Activated CD8-positive, alpha-beta T cell treated with anti-CD3 and anti-CD28 coated beads for 36 hours (primary cell): ENCODE measurements around the gene RFX1. TPM values are rescaled to one million over a fixed set of nuclear protein-coding genes. Genes with fewer than 3 reads are reported as not detected.
A peak's percentile ranks its signal among the peaks of the same experiment; 100 is the strongest.
"Not testable (repeated sequence)": the region's sequence is repeated elsewhere in the genome, so short reads cannot be mapped to it uniquely, and the experiment has no call there.

ENCODE experiments used
- ATAC-seq: fragments of 200-7000 bp; cut with Tn5 transposase; one replicate; pipeline ENCODE4 v1.10.0; 2021; ENCODE audit warnings: mild to moderate bottlenecking, moderate library complexity
- CTCF ChIA-PET: fragments of 350-600 bp; sonication (Branson Sonifier 250); formaldehyde crosslinking; loops from one replicate; lab custom pipeline; 2021; ENCODE audit warnings: antibody characterized with exemption; lab: Charles Lee
- POLR2A ChIA-PET: fragments of 350-600 bp; sonication (Branson Sonifier 250); formaldehyde crosslinking; loops from one replicate; lab custom pipeline; 2021; ENCODE audit warnings: antibody characterized with exemption; lab: Charles Lee
- DNase-seq: peaks from one replicate; pipeline ENCODE4 v3.0.0-alpha.2; 2020
- H3K27ac Mint-ChIP-seq: one replicate; pipeline ENCODE4 v1.8.0; 2021; ENCODE audit warnings: mild to moderate bottlenecking, mixed read lengths
- H3K27me3 Mint-ChIP-seq: one replicate; pipeline ENCODE4 v1.8.0; 2021; ENCODE audit warnings: mixed read lengths
- H3K36me3 Mint-ChIP-seq: one replicate; pipeline ENCODE4 v1.8.0; 2021; ENCODE audit warnings: low read depth, mixed read lengths
- H3K4me1 Mint-ChIP-seq: one replicate; pipeline ENCODE4 v1.8.0; 2021; ENCODE audit warnings: low read depth, mixed read lengths
- H3K4me3 Mint-ChIP-seq: one replicate; pipeline ENCODE4 v1.8.0; 2021; ENCODE audit warnings: mild to moderate bottlenecking, moderate library complexity, mixed read lengths
- H3K9me3 Mint-ChIP-seq: one replicate; pipeline ENCODE4 v1.8.0; 2021; ENCODE audit warnings: mixed read lengths
- intact Hi-C: fragments of 100-400 bp; cut with micrococcal nuclease; formaldehyde crosslinking; loops from one replicate; pipeline ENCODE4 v1.10.0; 2022
- total RNA-seq, 2 experiments: library from RNA; stranded (reverse); gene quantifications; one replicate each; pipeline ENCODE4 v1.2.3, GENCODE V29; 2021
- TF ChIP-seq, protein P1 (sequence below): fragments of 200-600 bp; IDR thresholded peaks from one replicate; pipeline ENCODE4 v1.8.0; 2022; ENCODE audit warnings: antibody characterized with exemption, mild to moderate bottlenecking

RFX1 gene
- total RNA-seq, 2 experiments from 2014 or later, result 13.3 to 14.1 TPM

DNA sequence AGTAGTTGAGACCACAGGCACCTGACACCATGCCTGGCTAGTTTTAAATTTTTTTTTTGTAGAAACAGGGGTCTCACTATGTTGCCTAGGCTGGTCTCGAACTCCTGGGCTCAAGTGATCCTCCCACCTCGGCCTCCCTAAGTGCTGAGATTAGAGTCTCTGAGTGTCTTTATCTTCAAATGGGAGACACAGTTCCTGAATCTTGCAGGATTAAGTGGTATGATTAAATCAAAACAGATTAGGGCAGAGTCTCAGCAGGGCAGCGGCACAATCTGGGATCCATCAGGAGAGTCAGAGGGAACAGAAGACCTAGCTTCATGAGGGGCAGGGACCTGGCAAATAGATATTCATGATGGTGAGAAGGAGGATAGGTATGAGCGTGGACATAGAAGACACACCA lies 22.8 kb upstream of the RFX1 start:
- intact Hi-C loops, result no loop called here
- Mint-ChIP-seq H3K4me3 (no peak overlapping the region), H3K36me3 (peaks cover 7% of the 10 kb centered on the region), H3K27me3 (no peaks in the 10 kb centered on the region), H3K27ac (no peak overlapping the region), H3K9me3 (no peaks in the 10 kb centered on the region), H3K4me1 (peaks cover 13% of the 10 kb centered on the region)
- POLR2A ChIA-PET, result no interaction called here
- no peak for ATAC-seq
- TF ChIP-seq, protein P1, sequence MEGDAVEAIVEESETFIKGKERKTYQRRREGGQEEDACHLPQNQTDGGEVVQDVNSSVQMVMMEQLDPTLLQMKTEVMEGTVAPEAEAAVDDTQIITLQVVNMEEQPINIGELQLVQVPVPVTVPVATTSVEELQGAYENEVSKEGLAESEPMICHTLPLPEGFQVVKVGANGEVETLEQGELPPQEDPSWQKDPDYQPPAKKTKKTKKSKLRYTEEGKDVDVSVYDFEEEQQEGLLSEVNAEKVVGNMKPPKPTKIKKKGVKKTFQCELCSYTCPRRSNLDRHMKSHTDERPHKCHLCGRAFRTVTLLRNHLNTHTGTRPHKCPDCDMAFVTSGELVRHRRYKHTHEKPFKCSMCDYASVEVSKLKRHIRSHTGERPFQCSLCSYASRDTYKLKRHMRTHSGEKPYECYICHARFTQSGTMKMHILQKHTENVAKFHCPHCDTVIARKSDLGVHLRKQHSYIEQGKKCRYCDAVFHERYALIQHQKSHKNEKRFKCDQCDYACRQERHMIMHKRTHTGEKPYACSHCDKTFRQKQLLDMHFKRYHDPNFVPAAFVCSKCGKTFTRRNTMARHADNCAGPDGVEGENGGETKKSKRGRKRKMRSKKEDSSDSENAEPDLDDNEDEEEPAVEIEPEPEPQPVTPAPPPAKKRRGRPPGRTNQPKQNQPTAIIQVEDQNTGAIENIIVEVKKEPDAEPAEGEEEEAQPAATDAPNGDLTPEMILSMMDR, result no peak
- no peak for DNase-seq
- CTCF ChIA-PET, result interaction anchor here (0.8 to 1.5 kb wide), 4 partner anchors 14 to 108 kb away, joined by 3 to 6 read pairs (median 4); partner anchors contain the start of gene ASF1B

- intact Hi-C loops, result no loop called here
- TF ChIP-seq, protein P1, result no peak
- Mint-ChIP-seq H3K4me1 (peaks cover 16% of the 10 kb centered on the region), H3K9me3 (no peaks in the 10 kb centered on the region), H3K4me3 (no peak within 1 kb of the TSS), H3K36me3 (peaks cover 5% of the 10 kb centered on the region), H3K27me3 (no peaks in the 10 kb centered on the region), H3K27ac (no peak within 1 kb of the TSS)
- DNase-seq, result no peak
- CTCF ChIA-PET, result interaction anchor here (1.3 to 1.5 kb wide), 2 partner anchors 15 to 87 kb away, joined by 3 to 6 read pairs; no protein-coding TSS in a partner anchor
- ATAC-seq, result no peak
- POLR2A ChIA-PET, result no interaction called here
Observed at GRCh38 chr19:14027856-14028450, 21.8 kb upstream of the RFX1 start, which contains the start of gene RLN3. TSS of gene RLN3 (plus strand) at chr19:14028148. CDS start at chr19:14028205, 57 bp downstream.

- DNase-seq, ATAC-seq, H3K4me3 Mint-ChIP-seq, H3K27me3 Mint-ChIP-seq, intact Hi-C loops, H3K27ac Mint-ChIP-seq, H3K9me3 Mint-ChIP-seq, H3K36me3 Mint-ChIP-seq: not testable (repeated sequence)
- ChIA-PET CTCF (interaction anchor here (0.7 to 1.7 kb wide), 3 partner anchors 21 to 49 kb away, joined by 3 to 5 read pairs (median 4); no protein-coding TSS in a partner anchor), POLR2A (interaction anchor here (1.0 kb wide), 1 partner anchor 22 kb away, joined by 3 read pairs; no protein-coding TSS in a partner anchor)
- peaks cover 12% of the 10 kb centered on the region for H3K4me1 Mint-ChIP-seq
Observed at GRCh38 chr19:14026652-14027192, 20.6 kb upstream of the RFX1 start.

DNA sequence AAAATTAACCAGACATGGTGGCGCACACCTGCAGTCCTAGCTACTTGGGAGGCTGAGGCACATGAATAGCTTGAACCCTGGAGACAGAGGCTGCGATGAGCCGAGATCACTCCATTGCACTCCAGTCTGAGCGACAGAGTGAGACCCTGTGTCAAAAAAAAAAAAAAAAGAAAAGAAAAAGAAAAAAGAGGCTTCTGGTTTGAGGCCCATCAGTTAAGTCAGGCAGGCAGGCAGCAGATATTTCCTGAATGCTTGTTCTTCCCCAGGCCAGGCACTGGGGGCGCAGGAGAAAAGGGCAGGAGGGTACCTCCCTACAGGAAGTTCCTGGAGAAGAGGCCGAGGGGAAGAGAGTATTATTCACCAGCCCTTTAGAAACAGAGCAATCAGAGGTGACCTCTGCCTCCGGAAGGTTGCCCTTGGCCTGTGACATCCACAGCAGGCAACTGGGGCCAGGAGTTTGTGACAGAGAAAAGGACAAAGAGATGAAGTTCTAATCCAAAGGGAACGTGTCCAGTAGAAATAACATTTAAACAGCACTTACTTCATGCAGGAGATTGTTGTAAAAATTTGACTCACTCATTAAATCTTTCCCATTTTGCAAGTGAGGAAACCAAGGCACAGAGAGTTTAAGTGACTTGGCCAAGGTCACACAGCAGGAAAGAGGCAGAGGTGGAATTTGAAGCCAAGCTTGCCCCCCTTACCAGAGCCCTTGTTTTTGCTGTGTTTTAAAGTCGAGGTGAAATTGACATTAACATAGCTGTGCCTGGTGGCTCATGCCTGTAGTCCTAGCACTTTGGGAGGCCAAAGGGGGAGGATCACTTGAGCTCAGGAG lies 17.5 kb upstream of the RFX1 start:
- ChIA-PET CTCF (interaction anchor here (1.2 kb wide), 1 partner anchor 12 kb away, joined by 4 read pairs; no protein-coding TSS in a partner anchor), POLR2A (no interaction called here)
- no peaks in the 10 kb centered on the region for H3K36me3 Mint-ChIP-seq
- no peak overlapping the region for H3K4me3 Mint-ChIP-seq
- peak; percentile 30 for DNase-seq
- peak overlapping the region; percentile 46 for H3K27ac Mint-ChIP-seq
- TF ChIP-seq, protein P1, result no peak
- ATAC-seq, result peak; percentile 46
- peaks cover 8% of the 10 kb centered on the region for H3K4me1 Mint-ChIP-seq
- H3K27me3 Mint-ChIP-seq, result no peaks in the 10 kb centered on the region
- H3K9me3 Mint-ChIP-seq, result no peaks in the 10 kb centered on the region
- intact Hi-C loops, result no loop called here

GRCh38 chr19:14022469-14022868 lies 16.3 kb upstream of the RFX1 start:
- no peak for ATAC-seq
- POLR2A ChIA-PET, result interaction anchor here (0.7 to 1.2 kb wide), 2 partner anchors 10 to 22 kb away, joined by 3 read pairs; no protein-coding TSS in a partner anchor
- no peak overlapping the region for H3K27ac Mint-ChIP-seq
- intact Hi-C loops, result no loop called here
- DNase-seq, result no peak
- H3K27me3 Mint-ChIP-seq, result no peaks in the 10 kb centered on the region
- CTCF ChIA-PET, result interaction anchor here (1.0 to 2.3 kb wide), 7 partner anchors 9 to 140 kb away, joined by 3 to 14 read pairs (median 4); partner anchors contain the start of genes ASF1B and IL27RA
- no peak overlapping the region for H3K4me3 Mint-ChIP-seq
- H3K36me3 Mint-ChIP-seq, result no peaks in the 10 kb centered on the region
- no peaks in the 10 kb centered on the region for H3K9me3 Mint-ChIP-seq
- TF ChIP-seq, protein P1, result no peak
- H3K4me1 Mint-ChIP-seq, result peaks cover 8% of the 10 kb centered on the region
